ENCODE results near the gene OR5M8.

The OR5M8 gene

DNA sequence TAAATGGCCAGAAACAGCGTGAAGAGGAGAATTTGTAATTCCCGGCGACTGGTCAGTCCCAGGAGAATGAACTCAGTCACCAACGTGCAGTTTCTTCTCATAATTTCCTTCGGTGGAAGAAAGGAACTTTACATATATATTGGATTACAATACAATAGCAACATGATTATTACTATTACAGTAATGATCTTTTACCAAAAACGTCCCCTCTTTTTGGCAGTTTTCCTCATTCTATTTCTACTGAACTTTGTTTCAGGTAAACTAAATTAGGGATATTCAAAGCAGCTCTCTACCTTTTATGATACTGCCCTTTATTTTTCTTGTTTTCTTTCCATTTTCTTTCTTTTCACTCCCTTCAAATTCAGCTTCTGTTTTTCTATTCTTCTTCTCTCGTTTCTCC, at the start of gene OR5M8:
OR5M8 (minus strand) TSS at position 101 of the 400 bp plus-strand sequence; CDS start at position 101, 0 bp downstream.
- TF ChIP-seq, protein P1, sequence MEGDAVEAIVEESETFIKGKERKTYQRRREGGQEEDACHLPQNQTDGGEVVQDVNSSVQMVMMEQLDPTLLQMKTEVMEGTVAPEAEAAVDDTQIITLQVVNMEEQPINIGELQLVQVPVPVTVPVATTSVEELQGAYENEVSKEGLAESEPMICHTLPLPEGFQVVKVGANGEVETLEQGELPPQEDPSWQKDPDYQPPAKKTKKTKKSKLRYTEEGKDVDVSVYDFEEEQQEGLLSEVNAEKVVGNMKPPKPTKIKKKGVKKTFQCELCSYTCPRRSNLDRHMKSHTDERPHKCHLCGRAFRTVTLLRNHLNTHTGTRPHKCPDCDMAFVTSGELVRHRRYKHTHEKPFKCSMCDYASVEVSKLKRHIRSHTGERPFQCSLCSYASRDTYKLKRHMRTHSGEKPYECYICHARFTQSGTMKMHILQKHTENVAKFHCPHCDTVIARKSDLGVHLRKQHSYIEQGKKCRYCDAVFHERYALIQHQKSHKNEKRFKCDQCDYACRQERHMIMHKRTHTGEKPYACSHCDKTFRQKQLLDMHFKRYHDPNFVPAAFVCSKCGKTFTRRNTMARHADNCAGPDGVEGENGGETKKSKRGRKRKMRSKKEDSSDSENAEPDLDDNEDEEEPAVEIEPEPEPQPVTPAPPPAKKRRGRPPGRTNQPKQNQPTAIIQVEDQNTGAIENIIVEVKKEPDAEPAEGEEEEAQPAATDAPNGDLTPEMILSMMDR (IDR thresholded peaks at IDR 0.05) = no peak
- Histone ChIP-seq H3K9me3 (no peaks in the 10 kb centered on the region), H3K36me3 (no peaks in the 10 kb centered on the region), H3K4me3 (ENCODE audit: low read depth in 1 of 2, low read length in 1 of 2) (no peak within 1 kb of the TSS), H3K4me1 (ENCODE audit: control insufficient read depth in 1 of 2, insufficient read depth in 1 of 2, low read depth in 1 of 2, low read length in 1 of 2) (no peaks in the 10 kb centered on the region), H3K27ac (no peak within 1 kb of the TSS), H3K27me3 (no peaks in the 10 kb centered on the region)

DNA sequence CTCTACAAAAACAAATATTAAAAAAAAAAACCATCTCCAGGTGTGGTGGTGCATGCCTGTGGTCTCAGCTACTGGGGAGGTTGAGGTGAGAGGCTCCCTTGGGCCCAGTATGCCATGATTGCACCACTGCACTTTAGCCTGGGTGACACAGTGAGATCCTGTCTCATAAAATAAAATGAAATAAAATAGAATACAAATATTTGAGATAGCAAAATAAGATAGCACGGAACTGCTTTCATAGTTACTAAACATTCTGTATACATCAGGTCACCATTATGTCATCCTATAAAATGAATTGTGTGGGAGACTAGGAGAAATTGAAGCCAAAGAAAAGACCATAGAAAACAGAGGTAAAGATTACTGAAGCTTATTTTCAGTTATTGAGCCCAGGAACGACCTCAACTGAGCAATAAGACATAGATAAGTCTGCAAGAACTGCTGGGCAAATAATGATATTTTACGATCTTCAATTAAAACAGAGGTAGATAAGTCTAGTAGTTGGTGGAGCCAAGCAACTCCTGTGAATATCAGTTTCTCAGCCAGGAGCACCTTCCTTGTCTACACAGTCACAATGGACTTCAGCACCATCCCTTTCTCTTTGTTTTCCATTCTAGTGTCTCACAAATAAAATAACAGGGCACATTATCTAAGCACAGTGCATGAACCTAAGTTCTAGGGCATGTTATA, 42.0 kb upstream of the OR5M8 start:
- no peaks in the 10 kb centered on the region for H3K36me3 ChIP-seq
- no peaks in the 10 kb centered on the region for H3K4me1 ChIP-seq (ENCODE audit: control insufficient read depth in 1 of 2, insufficient read depth in 1 of 2, low read depth in 1 of 2, low read length in 1 of 2)
- no peak overlapping the region for H3K4me3 ChIP-seq (ENCODE audit: low read depth in 1 of 2, low read length in 1 of 2)
- no peaks in the 10 kb centered on the region for H3K27me3 ChIP-seq
- no peaks in the 10 kb centered on the region for H3K9me3 ChIP-seq
- TF ChIP-seq, protein P1 (IDR thresholded peaks at IDR 0.05) = no peak
- H3K27ac ChIP-seq = no peak overlapping the region

DNA sequence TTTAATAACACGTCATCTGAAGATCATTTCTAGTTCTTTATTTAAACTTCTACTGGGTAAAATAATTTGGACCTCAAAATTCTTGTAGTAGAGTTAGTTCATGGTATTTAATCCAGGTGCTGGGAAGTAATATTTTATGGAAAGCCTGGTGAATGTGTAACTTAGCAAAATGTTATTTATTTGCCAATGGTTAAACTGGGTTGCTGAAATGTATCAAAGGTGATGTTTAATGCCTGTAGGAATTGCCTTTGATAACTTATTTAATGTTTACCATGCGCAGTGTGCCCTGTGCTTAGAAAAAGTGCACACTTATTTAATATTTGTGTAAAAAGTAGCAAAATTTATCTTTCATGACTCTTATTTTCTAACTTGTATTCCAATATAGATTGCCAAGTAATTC, 40.7 kb upstream of the OR5M8 start:
- Histone ChIP-seq H3K27ac (no peak overlapping the region), H3K27me3 (no peaks in the 10 kb centered on the region), H3K9me3 (no peaks in the 10 kb centered on the region), H3K36me3 (no peaks in the 10 kb centered on the region), H3K4me1 (ENCODE audit: control insufficient read depth in 1 of 2, insufficient read depth in 1 of 2, low read depth in 1 of 2, low read length in 1 of 2) (no peaks in the 10 kb centered on the region), H3K4me3 (ENCODE audit: low read depth in 1 of 2, low read length in 1 of 2) (no peak overlapping the region)
- TF ChIP-seq, protein P1 (IDR thresholded peaks at IDR 0.05) = no peak

DNA sequence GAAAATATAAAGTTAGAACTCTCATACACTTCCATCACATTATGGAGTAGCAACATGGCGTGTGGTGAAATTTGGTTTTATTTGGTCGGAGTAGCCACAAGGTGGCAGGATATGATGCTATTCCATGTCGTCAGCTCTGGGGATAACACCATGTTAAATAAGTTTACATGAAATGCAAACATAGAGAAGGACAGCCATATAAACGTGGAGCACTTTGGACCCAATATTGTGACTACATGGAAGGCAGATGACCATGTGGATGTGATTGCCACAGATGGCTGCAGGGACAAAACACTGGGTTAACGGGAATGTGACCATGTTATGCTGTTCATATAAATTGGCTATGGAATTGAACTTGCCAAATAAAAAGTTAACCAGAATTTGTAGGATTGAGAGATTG, 30.8 kb upstream of the OR5M8 start:
- Histone ChIP-seq H3K4me3 (ENCODE audit: low read depth in 1 of 2, low read length in 1 of 2) (no peak overlapping the region), H3K27me3 (no peaks in the 10 kb centered on the region), H3K4me1 (ENCODE audit: control insufficient read depth in 1 of 2, insufficient read depth in 1 of 2, low read depth in 1 of 2, low read length in 1 of 2) (no peaks in the 10 kb centered on the region), H3K36me3 (no peaks in the 10 kb centered on the region), H3K27ac (no peak overlapping the region), H3K9me3 (no peaks in the 10 kb centered on the region)
- TF ChIP-seq, protein P1 (IDR thresholded peaks at IDR 0.05) = no peak

DNA sequence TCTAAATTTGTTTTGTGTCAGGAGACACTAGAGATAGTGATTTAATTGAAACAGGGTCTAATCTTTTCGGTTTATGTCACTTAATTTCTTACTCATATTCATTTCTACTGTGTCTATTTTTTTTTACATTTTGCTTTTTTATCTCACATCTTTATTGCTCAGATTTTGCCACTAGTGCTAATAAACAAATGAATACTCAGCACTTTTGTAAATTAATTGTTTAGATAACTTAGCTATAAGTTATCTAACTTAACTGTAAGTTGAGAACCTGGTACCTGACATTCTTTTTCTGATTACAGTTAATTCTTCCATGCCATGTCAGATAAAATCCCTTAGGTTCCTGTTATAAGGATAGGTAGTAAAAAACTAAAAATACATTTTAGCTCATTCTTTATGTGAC, 22.1 kb upstream of the OR5M8 start:
- Histone ChIP-seq H3K36me3 (no peaks in the 10 kb centered on the region), H3K4me1 (ENCODE audit: control insufficient read depth in 1 of 2, insufficient read depth in 1 of 2, low read depth in 1 of 2, low read length in 1 of 2) (no peaks in the 10 kb centered on the region), H3K4me3 (ENCODE audit: low read depth in 1 of 2, low read length in 1 of 2) (no peak overlapping the region), H3K9me3 (no peaks in the 10 kb centered on the region), H3K27ac (no peak overlapping the region), H3K27me3 (no peaks in the 10 kb centered on the region)
- TF ChIP-seq, protein P1 (IDR thresholded peaks at IDR 0.05) = no peak

All from neutrophil (primary cell).